BLaER1 (cell line): ENCODE data around the gene PICK1.
A peak's percentile ranks its signal among the peaks of the same experiment; 100 is the strongest.

Experiments
- H3K27ac ChIP-seq: shearing (Covaris generic); formaldehyde crosslinking; 2 replicates; pipeline ENCODE4 v1.8.1; 2022
- H3K27me3 ChIP-seq: shearing (Covaris generic); formaldehyde crosslinking; 2 replicates; pipeline ENCODE4 v1.8.1; 2022
- H3K36me3 ChIP-seq: shearing (Covaris generic); formaldehyde crosslinking; 2 replicates; pipeline ENCODE4 v1.8.1; 2022
- H3K4me1 ChIP-seq: shearing (Covaris generic); formaldehyde crosslinking; 2 replicates; pipeline ENCODE4 v1.8.1; 2022
- H3K4me2 ChIP-seq: shearing (Covaris generic); formaldehyde crosslinking; 2 replicates; pipeline ENCODE4 v1.8.1; 2022
- H3K4me3 ChIP-seq: shearing (Covaris generic); formaldehyde crosslinking; 2 replicates; pipeline ENCODE4 v1.8.1; 2022
- H3K9ac ChIP-seq: shearing (Covaris generic); formaldehyde crosslinking; 2 replicates; pipeline ENCODE4 v1.8.1; 2022
- H3K9me3 ChIP-seq: shearing (Covaris generic); formaldehyde crosslinking; 2 replicates; pipeline ENCODE4 v1.8.1; 2022
- H4K20me1 ChIP-seq: shearing (Covaris generic); formaldehyde crosslinking; 2 replicates; pipeline ENCODE4 v1.8.1; 2022
- Cebpa-rat ChIP-seq: shearing (Covaris generic); IDR thresholded peaks from 2 replicates; pipeline ENCODE4 v1.8.1; 2022

PICK1 gene

GRCh38 chr22:38088629-38089473, 31.6 kb downstream of the PICK1 start:
- Histone ChIP-seq H3K27me3 (peaks cover 2% of the 10 kb centered on the region), H3K27ac (no peak overlapping the region), H4K20me1 (no peaks in the 10 kb centered on the region), H3K9me3 (no peaks in the 10 kb centered on the region), H3K4me1 (no peaks in the 10 kb centered on the region), H3K4me2 (no peak overlapping the region), H3K36me3 (peaks cover under 1% of the 10 kb centered on the region; the same call in 1 of the 2 replicates), H3K4me3 (no peak overlapping the region), H3K9ac (no peak overlapping the region)
- no peak for TF ChIP-seq Cebpa-rat

DNA sequence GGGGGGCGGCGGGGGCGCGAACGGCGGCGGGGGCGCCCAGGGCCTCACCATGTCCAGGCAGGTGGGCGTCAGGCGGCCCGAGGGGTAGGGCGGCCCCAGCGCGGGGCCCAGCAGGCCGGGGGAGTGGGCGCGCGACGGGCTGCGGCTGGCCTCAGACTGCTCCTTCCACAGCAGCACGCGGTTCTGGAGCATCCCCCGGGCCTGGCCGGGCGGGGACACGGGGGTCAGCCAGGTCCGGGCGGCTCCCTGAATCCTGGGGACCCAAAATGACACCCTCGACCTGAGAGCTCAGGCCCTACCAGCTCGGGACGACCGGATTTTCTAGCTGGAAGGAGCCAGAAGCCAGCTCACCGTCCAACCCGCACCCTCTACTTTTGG, 32.3 kb downstream of the PICK1 start:
- no peak overlapping the region for H3K9ac ChIP-seq
- H4K20me1 ChIP-seq = no peaks in the 10 kb centered on the region
- peaks cover 4% of the 10 kb centered on the region; the same call in 1 of the 2 replicates for H3K36me3 ChIP-seq
- H3K27ac ChIP-seq = no peak overlapping the region
- H3K9me3 ChIP-seq = no peaks in the 10 kb centered on the region
- H3K4me2 ChIP-seq = no peak overlapping the region
- no peak for TF ChIP-seq Cebpa-rat
- H3K4me3 ChIP-seq = no peak overlapping the region
- H3K27me3 ChIP-seq = no peaks in the 10 kb centered on the region
- H3K4me1 ChIP-seq = no peaks in the 10 kb centered on the region

DNA sequence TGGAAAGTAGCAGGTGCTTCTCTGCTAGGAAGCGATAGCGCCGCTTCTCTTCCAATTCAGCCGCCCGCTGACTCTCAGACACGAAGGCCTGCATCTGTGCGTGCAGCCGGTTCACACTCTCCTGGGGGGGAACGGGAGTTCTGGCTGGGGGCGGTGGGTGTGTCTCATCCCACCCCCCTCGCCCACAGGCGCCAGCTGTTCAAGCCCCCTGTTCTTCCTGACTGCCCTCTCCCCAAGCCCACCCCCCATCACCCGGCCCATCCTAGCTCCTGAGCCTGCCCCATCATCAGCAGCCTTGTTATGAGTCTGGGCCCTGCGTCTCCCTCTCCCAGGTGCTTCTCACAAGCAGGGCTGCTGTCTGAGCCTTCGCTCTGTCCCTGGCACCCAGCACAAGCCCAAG, 39.9 kb downstream of the PICK1 start:
- no peak overlapping the region for H3K4me3 ChIP-seq

DNA sequence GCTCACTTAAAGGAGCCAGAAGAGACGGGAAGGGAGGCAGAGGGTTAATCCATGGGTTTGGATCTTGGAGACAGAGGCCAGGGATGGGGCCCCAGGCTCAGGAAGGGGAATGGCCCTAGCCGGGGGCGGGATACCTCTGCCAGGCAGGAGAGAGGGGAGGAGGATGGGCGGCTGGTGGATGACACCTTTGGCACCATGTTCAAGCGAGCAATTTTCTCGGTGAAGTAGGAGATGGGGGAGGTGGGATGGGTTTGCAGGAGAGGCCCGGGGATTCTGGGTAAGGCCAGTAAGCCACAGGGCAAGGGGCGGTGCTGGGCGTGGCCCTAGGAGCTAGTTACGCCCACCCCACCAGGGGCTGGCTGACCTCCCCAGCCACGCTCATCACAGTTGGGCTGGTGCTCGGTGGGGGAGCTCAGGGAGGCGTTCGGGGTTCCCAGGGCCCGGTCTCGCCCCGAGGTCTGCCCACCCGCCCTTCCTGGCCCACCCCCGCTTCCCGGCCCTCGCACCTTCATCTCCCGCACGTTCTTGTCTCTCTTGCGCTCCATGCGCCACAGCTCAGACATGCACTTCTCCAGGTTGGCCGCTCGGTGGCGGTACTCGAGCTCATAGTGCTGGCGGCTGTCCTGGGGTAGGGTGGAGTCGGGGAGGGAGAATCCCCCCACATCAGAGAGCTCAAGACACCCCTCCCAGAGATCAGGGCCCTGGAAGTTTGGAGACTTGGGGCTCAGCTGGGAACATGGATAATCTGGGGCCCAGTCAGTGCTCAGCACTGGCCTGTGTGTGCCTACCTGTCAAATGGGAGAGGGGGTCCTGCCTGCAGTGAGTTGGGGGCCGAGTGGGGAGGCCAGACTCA, 40.6 kb downstream of the PICK1 start:
- TF ChIP-seq Cebpa-rat = no peak
- no peaks in the 10 kb centered on the region for H3K9me3 ChIP-seq
- H3K36me3 ChIP-seq = peaks cover 4% of the 10 kb centered on the region; the same call in 1 of the 2 replicates
- no peak overlapping the region for H3K4me2 ChIP-seq
- no peak overlapping the region for H3K4me3 ChIP-seq
- no peaks in the 10 kb centered on the region for H4K20me1 ChIP-seq
- no peak overlapping the region for H3K9ac ChIP-seq
- no peaks in the 10 kb centered on the region for H3K27me3 ChIP-seq
- no peaks in the 10 kb centered on the region for H3K4me1 ChIP-seq
- no peak overlapping the region for H3K27ac ChIP-seq

More for the DNA sequence above, 39.9 kb downstream of the PICK1 start:
- Histone ChIP-seq H3K27ac (no peak overlapping the region), H3K9me3 (no peaks in the 10 kb centered on the region), H3K4me2 (no peak overlapping the region), H3K27me3 (no peaks in the 10 kb centered on the region), H3K4me1 (no peaks in the 10 kb centered on the region), H3K9ac (no peak overlapping the region), H4K20me1 (no peaks in the 10 kb centered on the region), H3K36me3 (peaks cover 4% of the 10 kb centered on the region; the same call in 1 of the 2 replicates)
- no peak for TF ChIP-seq Cebpa-rat

GRCh38 chr22:38098410-38099249, 41.4 kb downstream of the PICK1 start:
- H3K4me1 ChIP-seq = no peaks in the 10 kb centered on the region
- H3K9ac ChIP-seq = no peak overlapping the region
- H3K9me3 ChIP-seq = no peaks in the 10 kb centered on the region
- no peak overlapping the region for H3K27ac ChIP-seq
- no peaks in the 10 kb centered on the region for H3K27me3 ChIP-seq
- no peak overlapping the region for H3K4me2 ChIP-seq
- H3K36me3 ChIP-seq = peaks cover 4% of the 10 kb centered on the region; the same call in 1 of the 2 replicates
- no peak for TF ChIP-seq Cebpa-rat
- no peak overlapping the region for H3K4me3 ChIP-seq
- no peaks in the 10 kb centered on the region for H4K20me1 ChIP-seq

- Histone ChIP-seq H3K27me3 (no peaks in the 10 kb centered on the region), H3K4me2 (no peak overlapping the region), H3K27ac (no peak overlapping the region), H3K4me3 (no peak overlapping the region), H3K9ac (no peak overlapping the region), H3K9me3 (no peaks in the 10 kb centered on the region), H3K36me3 (no peaks in the 10 kb centered on the region), H4K20me1 (no peaks in the 10 kb centered on the region), H3K4me1 (peaks cover 32% of the 10 kb centered on the region)
- no peak for TF ChIP-seq Cebpa-rat
Measured at GRCh38 chr22:38103641-38104040, 46.4 kb downstream of the PICK1 start.

GRCh38 chr22:38104084-38104483, 46.9 kb downstream of the PICK1 start:
- H3K4me1 ChIP-seq = peaks cover 32% of the 10 kb centered on the region
- TF ChIP-seq Cebpa-rat = no peak
- H3K27me3 ChIP-seq = no peaks in the 10 kb centered on the region
- H3K4me3 ChIP-seq = no peak overlapping the region
- H3K9ac ChIP-seq = no peak overlapping the region
- H3K27ac ChIP-seq = no peak overlapping the region
- H3K36me3 ChIP-seq = no peaks in the 10 kb centered on the region
- no peaks in the 10 kb centered on the region for H3K9me3 ChIP-seq
- no peak overlapping the region for H3K4me2 ChIP-seq
- H4K20me1 ChIP-seq = no peaks in the 10 kb centered on the region

DNA sequence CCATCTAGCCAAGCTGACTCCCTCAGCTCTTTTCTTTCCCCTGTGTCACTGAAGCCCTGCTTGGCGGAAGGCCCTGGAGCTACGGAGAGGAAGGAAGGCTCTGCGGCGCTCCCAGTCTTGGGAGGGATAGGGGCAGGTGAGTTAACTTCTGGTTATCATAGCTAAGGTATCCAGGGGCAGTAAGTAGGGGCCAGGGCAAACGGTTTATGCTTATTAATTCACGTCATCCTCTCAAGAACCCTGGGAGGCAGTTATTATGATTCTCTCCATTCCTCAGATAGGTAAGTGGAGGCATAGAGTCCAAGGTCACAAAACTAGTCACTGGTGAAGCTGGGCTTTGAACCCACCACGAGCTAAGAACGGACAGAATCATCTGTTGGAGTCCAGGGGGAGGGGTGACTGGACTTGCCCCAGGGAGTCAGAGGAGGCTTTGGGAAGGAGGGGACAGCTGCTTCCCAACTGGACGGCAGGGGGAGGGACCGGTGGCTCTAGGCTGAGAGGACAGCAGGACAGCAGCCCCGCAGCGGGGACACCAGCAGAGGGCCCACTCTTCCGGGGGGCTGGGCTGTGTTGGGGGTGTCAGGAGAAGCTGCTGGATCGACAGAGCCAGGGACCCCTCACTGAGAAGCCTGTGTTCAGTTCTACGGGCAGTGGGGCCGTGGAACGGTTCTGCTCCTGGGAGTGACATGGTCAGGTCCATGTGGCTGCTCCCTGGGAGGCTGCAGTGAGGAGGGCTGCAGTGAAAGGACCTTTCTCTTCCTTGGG, 49.8 kb downstream of the PICK1 start:
- Histone ChIP-seq H3K9me3 (no peaks in the 10 kb centered on the region), H3K36me3 (peaks cover 17% of the 10 kb centered on the region), H3K4me2 (peak overlapping the region; percentile 18; the same call in 1 of the 2 replicates), H4K20me1 (no peaks in the 10 kb centered on the region), H3K4me1 (peaks cover 32% of the 10 kb centered on the region), H3K27me3 (no peaks in the 10 kb centered on the region), H3K9ac (no peak overlapping the region), H3K27ac (no peak overlapping the region), H3K4me3 (no peak overlapping the region)
- TF ChIP-seq Cebpa-rat = no peak
